Adrenal gland (tissue), 12 donors: Measurements from ENCODE around the gene LRRC36. TPM values are rescaled to one million over a fixed set of nuclear protein-coding genes. Genes with fewer than 3 reads are reported as not detected.

Experiments used
- DNase-seq, 7 donors: peaks; one replicate each; pipeline ENCODE4 v3.0.0-alpha.2; 2019 to 2020
- H3K27ac ChIP-seq, 5 donors: fragments of 200-600 bp; sonication (generic) in 4 of 5; 1 replicate in 3 of 5; 2 replicates in 2 of 5; pipeline versions ENCODE4 v1.5.1 to v1.8.0; 2016 to 2020; ENCODE audit warnings: mild to moderate bottlenecking in 1 of 5
- H3K27me3 ChIP-seq: fragments of 200-600 bp; 2 replicates; pipeline ENCODE4 v1.8.0; 2021
- H3K36me3 ChIP-seq, 2 donors: fragments of 200-600 bp; replicated peaks in 1 of 2; 1 replicate in 1 of 2; 2 replicates in 1 of 2; pipeline versions ENCODE4 v1.5.1 to v1.8.0; 2018 to 2022
- H3K4me1 ChIP-seq, 2 donors: fragments of 200-600 bp; replicated peaks in 1 of 2; 1 replicate in 1 of 2; 2 replicates in 1 of 2; pipeline versions ENCODE4 v1.5.1 to v1.8.0; 2018 to 2021
- H3K4me3 ChIP-seq, 4 donors: fragments of 200-600 bp; sonication (generic) in 3 of 4; one replicate each; pipeline ENCODE4 v1.5.1; 2016 to 2018
- H3K9me3 ChIP-seq, 3 donors: fragments of 200-600 bp; sonication (generic) in 1 of 3; replicated peaks in 1 of 3; 1 replicate in 2 of 3; 2 replicates in 1 of 3; pipeline versions ENCODE4 v1.5.1 to v1.8.0; 2016 to 2021
- CTCF ChIP-seq, 6 experiments: fragments of 450-650 bp in 4 of 6; fragments of 200-600 bp in 2 of 6; sonication (generic) in 1 of 6; IDR thresholded peaks; 1 replicate in 5 of 6; 2 replicates in 1 of 6; pipeline versions ENCODE4 v1.5.1 to v1.8.0; 2016 to 2021; ENCODE audit warnings: antibody characterized with exemption in 6 of 6, mild to moderate bottlenecking in 2 of 6, moderate library complexity in 1 of 6
- POLR2A ChIP-seq, 2 donors: fragments of 450-650 bp; IDR thresholded peaks; one replicate each; pipeline ENCODE4 v1.6.1; 2017; ENCODE audit warnings: antibody characterized with exemption in 2 of 2, mild to moderate bottlenecking in 2 of 2, moderate library complexity in 1 of 2
- WGBS, 4 donors: extraction: QIAGEN DNeasy Blood & Tissue Kit in 2 of 4; methylation state at CpG; one replicate each; pipeline versions ENCODE4 v1.1.5 to v1.1.7; 2013 to 2017; 5-methylcytosine and 5-hydroxymethylcytosine counted together
- intact Hi-C, 2 donors: fragments of 100-400 bp; cut with DNase I; formaldehyde crosslinking; loops; one replicate each; pipeline versions ENCODE4 v1.14.1 to v1.15.0; 2022 to 2023
- polyA plus RNA-seq, 3 donors: library from polyadenylated mRNA; stranded (reverse); fragments of 200-250 nt in 2 of 3; fragments of 350-450 nt in 1 of 3; fragmentation: Illumina TruSeq in 1 of 3; extraction: RNeasy Lipid Tissue Mini Kit (QIAGEN cat#74804) in 1 of 3; gene quantifications; one replicate each; pipeline ENCODE4 v1.2.3, GENCODE V29; 2013 to 2014
- total RNA-seq, 9 donors: library from RNA; depleted of rRNA in 4 of 9; stranded (reverse); fragments of >200 nt in 4 of 9; fragments of 120-200 nt in 1 of 9; fragmentation: NEBNext Ultra II Directional in 1 of 9; extraction: Animal tissue kit (Norgen Biotek cat#: 25700) in 1 of 9; gene quantifications; one replicate each; pipeline versions ENCODE4 v1.1.0 to v1.2.4, GENCODE V29; 2013 to 2023
- donor health status: healthy with polysubstance abuse.
- donor health status: Bipolar disorder and iron deficiency.
- donor health status: DM: yes; HTN: yes; CAD: no.
- donor health status: DM: no; HTN: no; CAD: no.
- donor health status: DM: no; HTN: no; CAD: no.
- donor health status: DM: yes; HTN: yes; CAD: no.

The LRRC36 gene
- total and polyA plus RNA-seq, 12 donors: 0.15 to 4.7 (median 0.61) TPM; not detected in 5

- intact Hi-C loops: no loop called here
- Histone ChIP-seq H3K4me3 (peak overlapping the region in 1 of 4 donors; percentile 66), H3K27ac (peak overlapping the region in 3 of 5 donors; percentile 79 to 90 (median 83)), H3K4me1 (peaks cover 16 to 30% of the 10 kb centered on the region in 2 donors), H3K36me3 (no peaks in the 10 kb centered on the region), H3K27me3 (no peaks in the 10 kb centered on the region), H3K9me3 (no peaks in the 10 kb centered on the region)
- WGBS, 4 donors: 3 to 7% (median 4%) methylated on average over 13 to 42 of the region's 42 CpGs
- DNase-seq: peak in 2 of 7 donors; percentile 30 to 32
- TF ChIP-seq CTCF (IDR thresholded peaks at IDR 0.05): no peak
- no peak for TF ChIP-seq POLR2A (IDR thresholded peaks at IDR 0.05)
These were observed 47.8 kb upstream of the LRRC36 start for GRCh38 chr16:67278773-67279295.

- no peaks in the 10 kb centered on the region for H3K27me3 ChIP-seq
- no peaks in the 10 kb centered on the region for H3K36me3 ChIP-seq
- WGBS, 4 donors: 21 to 50% (median 21%) methylated on average over 34 to 83 of the region's 83 CpGs; no CpG with 5 or more reads in 1 of the 4 donors
- peak within 1 kb of the TSS in 1 of 4 donors; percentile 66 for H3K4me3 ChIP-seq
- intact Hi-C loops: no loop called here
- H3K9me3 ChIP-seq: no peaks in the 10 kb centered on the region
- H3K4me1 ChIP-seq: peaks cover 16 to 30% of the 10 kb centered on the region in 2 donors
- H3K27ac ChIP-seq: peak within 1 kb of the TSS in 3 of 5 donors; percentile 79 to 90 (median 83)
- TF ChIP-seq CTCF (IDR thresholded peaks at IDR 0.05): peak in 4 of 6 experiments; percentile 10 to 88 (median 76)
- TF ChIP-seq POLR2A (IDR thresholded peaks at IDR 0.05): peak in 1 of 2 donors; percentile 13
- DNase-seq: peak; percentile 63 to 77 (median 74)
These were observed 47.1 kb upstream of the LRRC36 start, which contains the start of gene PLEKHG4 for GRCh38 chr16:67279296-67280089. Gene PLEKHG4, plus strand, starts transcription at chr16:67279532. Its CDS starts 513 bp downstream, at chr16:67280045.

GRCh38 chr16:67280090-67281015, 46.3 kb upstream of the LRRC36 start:
- H3K36me3 ChIP-seq: no peaks in the 10 kb centered on the region
- H3K27me3 ChIP-seq: no peaks in the 10 kb centered on the region
- no peak overlapping the region for H3K27ac ChIP-seq
- H3K4me3 ChIP-seq: no peak overlapping the region
- no peak for DNase-seq
- H3K4me1 ChIP-seq: peaks cover 16 to 30% of the 10 kb centered on the region in 2 donors
- 92 to 95% (median 95%) methylated on average over 4 to 15 of the region's 15 CpGs for WGBS, 4 donors
- H3K9me3 ChIP-seq: no peaks in the 10 kb centered on the region
- TF ChIP-seq POLR2A (IDR thresholded peaks at IDR 0.05) (no peak), CTCF (IDR thresholded peaks at IDR 0.05) (no peak)
- intact Hi-C loops: no loop called here
